HepG2 (cell line): ENCODE measurements around the gene GRK6. TPM values are rescaled to one million over a fixed set of nuclear protein-coding genes. Genes with fewer than 3 reads are reported as not detected.

Source experiments
- AKAP8 ChIP-seq: sonication (generic); formaldehyde crosslinking; IDR thresholded peaks from 2 replicates; pipeline ENCODE4 v1.5.1; 2020; ENCODE audit warnings: mild to moderate bottlenecking, missing genetic modification reagents
- KDM5A ChIP-seq: fragments of 200-600 bp; sonication (generic); IDR thresholded peaks from 2 replicates; pipeline ENCODE4 v1.7.0; 2018; ENCODE audit warnings: antibody characterized with exemption, mild to moderate bottlenecking, low read length, borderline replicate concordance
- KIAA2018 ChIP-seq: sonication (generic); formaldehyde crosslinking; IDR thresholded peaks from 2 replicates; pipeline ENCODE4 v1.5.0; 2020; ENCODE audit warnings: mild to moderate bottlenecking, missing genetic modification reagents, borderline replicate concordance
- REL ChIP-seq: sonication (generic); formaldehyde crosslinking; conservative IDR thresholded peaks from 2 replicates; pipeline ENCODE4 v1.8.0; 2022; ENCODE audit warnings: mild to moderate bottlenecking, missing genetic modification reagents, moderate library complexity
- ZBTB2 ChIP-seq: sonication (generic); formaldehyde crosslinking; IDR thresholded peaks from 2 replicates; pipeline ENCODE4 v1.8.0; 2022; ENCODE audit warnings: low read depth, missing genetic modification reagents
- ZNF430 ChIP-seq: sonication (generic); formaldehyde crosslinking; IDR thresholded peaks from 2 replicates; pipeline ENCODE4 v1.9.0; 2021; ENCODE audit warnings: mild to moderate bottlenecking, missing genetic modification reagents
- ZNF670 ChIP-seq: sonication (generic); formaldehyde crosslinking; IDR thresholded peaks from 2 replicates; pipeline ENCODE4 v1.8.0; 2022; ENCODE audit warnings: mild to moderate bottlenecking, missing genetic modification reagents, borderline replicate concordance
- ZNF724P ChIP-seq: sonication (generic); formaldehyde crosslinking; IDR thresholded peaks from 2 replicates; pipeline ENCODE4 v1.8.0; 2022; ENCODE audit warnings: missing genetic modification reagents, borderline replicate concordance
- ZSCAN21 ChIP-seq: sonication (generic); formaldehyde crosslinking; IDR thresholded peaks from 2 replicates; pipeline ENCODE4 v1.8.0; 2022; ENCODE audit warnings: mild to moderate bottlenecking, missing genetic modification reagents, moderate library complexity, borderline replicate concordance
- polyA plus RNA-seq, 8 experiments: library from polyadenylated mRNA; depleted of rRNA in 3 of 8; stranded (reverse) in 7 of 8; unstranded in 1 of 8; fragments of >200 nt; fragmentation: Illumina TruSeq in 4 of 8; extraction: Trizol in 4 of 8; gene quantifications; 2 replicates each; pipeline versions ENCODE4 v1.2.1 to v1.2.3, GENCODE V29; 2011 to 2016; ENCODE audit warnings: low read depth in 4 of 8, missing spikeins in 1 of 8, mixed read lengths in 1 of 8; ENCODE audit not compliant: insufficient read depth in 1 of 8
- total RNA-seq, 5 experiments: library from RNA; depleted of rRNA; stranded (reverse); fragments of >200 nt; fragmentation: Illumina TruSeq; extraction: Trizol; gene quantifications; 2 replicates each; pipeline ENCODE4 v1.2.3, GENCODE V29; 2016; ENCODE audit warnings: low read depth in 1 of 5
- TF ChIP-seq, protein P1 (sequence below), 2 experiments: sonication (generic) in 1 of 2; formaldehyde crosslinking in 1 of 2; IDR thresholded peaks; 2 replicates each; pipeline versions ENCODE4 v1.6.1 to v1.9.0; 2014 to 2022; ENCODE audit warnings: antibody characterized with exemption in 1 of 2, borderline replicate concordance in 1 of 2, inconsistent platforms in 1 of 2, low read depth in 1 of 2, missing genetic modification reagents in 1 of 2
- TF ChIP-seq, protein P2 (sequence below): sonication (generic); formaldehyde crosslinking; IDR thresholded peaks from 2 replicates; pipeline ENCODE4 v1.4.0; 2020; ENCODE audit warnings: mild to moderate bottlenecking, missing genetic modification reagents

GRK6 gene
- total and polyA plus RNA-seq, 2 of the 13 experiments (the other 11 are each of a cell fraction or from before 2014, with no cell fraction given) = 13.2 to 19.9 TPM

GRCh38 chr5:177425801-177426565 is 493 bp upstream of the GRK6 start (continued):
- TF ChIP-seq, protein P1, sequence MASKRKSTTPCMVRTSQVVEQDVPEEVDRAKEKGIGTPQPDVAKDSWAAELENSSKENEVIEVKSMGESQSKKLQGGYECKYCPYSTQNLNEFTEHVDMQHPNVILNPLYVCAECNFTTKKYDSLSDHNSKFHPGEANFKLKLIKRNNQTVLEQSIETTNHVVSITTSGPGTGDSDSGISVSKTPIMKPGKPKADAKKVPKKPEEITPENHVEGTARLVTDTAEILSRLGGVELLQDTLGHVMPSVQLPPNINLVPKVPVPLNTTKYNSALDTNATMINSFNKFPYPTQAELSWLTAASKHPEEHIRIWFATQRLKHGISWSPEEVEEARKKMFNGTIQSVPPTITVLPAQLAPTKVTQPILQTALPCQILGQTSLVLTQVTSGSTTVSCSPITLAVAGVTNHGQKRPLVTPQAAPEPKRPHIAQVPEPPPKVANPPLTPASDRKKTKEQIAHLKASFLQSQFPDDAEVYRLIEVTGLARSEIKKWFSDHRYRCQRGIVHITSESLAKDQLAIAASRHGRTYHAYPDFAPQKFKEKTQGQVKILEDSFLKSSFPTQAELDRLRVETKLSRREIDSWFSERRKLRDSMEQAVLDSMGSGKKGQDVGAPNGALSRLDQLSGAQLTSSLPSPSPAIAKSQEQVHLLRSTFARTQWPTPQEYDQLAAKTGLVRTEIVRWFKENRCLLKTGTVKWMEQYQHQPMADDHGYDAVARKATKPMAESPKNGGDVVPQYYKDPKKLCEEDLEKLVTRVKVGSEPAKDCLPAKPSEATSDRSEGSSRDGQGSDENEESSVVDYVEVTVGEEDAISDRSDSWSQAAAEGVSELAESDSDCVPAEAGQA (IDR thresholded peaks at IDR 0.05; ENCODE audit: low read depth) = no peak; the same call in 1 of the 2 replicates
- TF ChIP-seq, protein P1 (CRISPR knock-in tag; IDR thresholded peaks at IDR 0.05; ENCODE audit: borderline replicate concordance) = peak; percentile 61; the same call in 1 of the 2 replicates
- peak; percentile 44; the same call in 1 of the 2 replicates for TF ChIP-seq ZSCAN21 (CRISPR knock-in tag)
- peak; percentile 78; the same call in 1 of the 2 replicates for TF ChIP-seq ZNF430 (CRISPR knock-in tag)
- TF ChIP-seq, protein P2, sequence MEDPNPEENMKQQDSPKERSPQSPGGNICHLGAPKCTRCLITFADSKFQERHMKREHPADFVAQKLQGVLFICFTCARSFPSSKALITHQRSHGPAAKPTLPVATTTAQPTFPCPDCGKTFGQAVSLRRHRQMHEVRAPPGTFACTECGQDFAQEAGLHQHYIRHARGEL (CRISPR knock-in tag) = no peak
- peak; percentile 62; the same call in 1 of the 2 replicates for TF ChIP-seq KDM5A
- TF ChIP-seq REL (CRISPR knock-in tag) = no peak
- TF ChIP-seq ZBTB2 (CRISPR knock-in tag) = no peak
- TF ChIP-seq ZNF670 (CRISPR knock-in tag) = no peak
- no peak for TF ChIP-seq KIAA2018 (CRISPR knock-in tag)
- TF ChIP-seq ZNF724P (CRISPR knock-in tag) = no peak
- TF ChIP-seq AKAP8 (CRISPR knock-in tag) = no peak
